C4-2B (cell line): ENCODE data around the gene VEZF1.

Source experiments
- H3K27ac ChIP-seq: fragments of 450-650 bp; 2 replicates; pipeline ENCODE4 v1.5.1; 2017
- CTCF ChIP-seq: fragments of 450-650 bp; conservative IDR thresholded peaks from 2 replicates; pipeline ENCODE4 v1.5.1; 2017; ENCODE audit warnings: mild to moderate bottlenecking
- ZFX ChIP-seq: fragments of 450-650 bp; IDR thresholded peaks from 2 replicates; pipeline ENCODE4 v1.6.1; 2017

The VEZF1 gene

GRCh38 chr17:58002973-58003372 lies 14.9 kb upstream of the VEZF1 start:
- TF ChIP-seq CTCF, result no peak
- no peak for TF ChIP-seq ZFX
- H3K27ac ChIP-seq, result no peak overlapping the region

GRCh38 chr17:58002154-58002948 lies 14.3 kb upstream of the VEZF1 start:
- TF ChIP-seq ZFX (no peak), CTCF (no peak)
- no peak overlapping the region for H3K27ac ChIP-seq

GRCh38 chr17:58001461-58002124 lies 13.5 kb upstream of the VEZF1 start:
- no peak overlapping the region for H3K27ac ChIP-seq

GRCh38 chr17:57999496-58000017 lies 11.5 kb upstream of the VEZF1 start:
- H3K27ac ChIP-seq, result no peak overlapping the region
- TF ChIP-seq ZFX (no peak), CTCF (peak; percentile 91)

More at GRCh38 chr17:58001461-58002124, 13.5 kb upstream of the VEZF1 start:
- no peak for TF ChIP-seq CTCF
- TF ChIP-seq ZFX, result no peak

GRCh38 chr17:57999010-57999495 lies 11.0 kb upstream of the VEZF1 start:
- TF ChIP-seq CTCF (no peak), ZFX (no peak)
- no peak overlapping the region for H3K27ac ChIP-seq

GRCh38 chr17:57997085-57997809 lies 9.2 kb upstream of the VEZF1 start:
- no peak overlapping the region for H3K27ac ChIP-seq
- no peak for TF ChIP-seq CTCF
- no peak for TF ChIP-seq ZFX
